SHP77 treated with DMSO at 0.1 percent for 48 hours (cell line): Measurements from ENCODE around the gene PIGZ.

Source experiments
- DNase-seq: peaks from one replicate; lab custom pipeline; 2025; lab: John Stamatoyannopoulos, UW

The PIGZ gene

GRCh38 chr3:196915375-196915774, 53.3 kb downstream of the PIGZ start:
- no peak for DNase-seq

GRCh38 chr3:196914866-196915265, 53.8 kb downstream of the PIGZ start:
- DNase-seq, result no peak

GRCh38 chr3:196903740-196904139, 64.9 kb downstream of the PIGZ start:
- DNase-seq, result no peak

GRCh38 chr3:196902296-196902695, 66.3 kb downstream of the PIGZ start:
- no peak for DNase-seq

GRCh38 chr3:196901768-196902167, 66.9 kb downstream of the PIGZ start:
- no peak for DNase-seq
